H1 (cell line): ENCODE results near the gene KLHDC4. TPM values are rescaled to one million over a fixed set of nuclear protein-coding genes. Genes with fewer than 3 reads are reported as not detected.

Experiments
- CTBP2 ChIP-seq: IDR thresholded peaks from 2 replicates; pipeline ENCODE4 v1.7.0; 2011; ENCODE audit warnings: borderline replicate concordance, mild to moderate bottlenecking, moderate library complexity, mixed read lengths, low read length; ENCODE audit not compliant: insufficient read depth, insufficient read length
- GTF2F1 ChIP-seq: IDR thresholded peaks from 2 replicates; pipeline ENCODE4 v1.6.1; 2012; ENCODE audit warnings: low read depth, low read length, improper control_type of control experiment, borderline replicate concordance
- KDM1A ChIP-seq: fragments of 200-600, 300-600 bp; sonication (generic); IDR thresholded peaks from 2 replicates; pipeline ENCODE4 v1.7.1; 2016; ENCODE audit warnings: mild to moderate bottlenecking, low read length, borderline replicate concordance
- KDM4A ChIP-seq: IDR thresholded peaks from one replicate; pipeline ENCODE4 v1.7.1; 2012; ENCODE audit warnings: low read depth, mild to moderate bottlenecking, moderate library complexity, low read length, inconsistent platforms; ENCODE audit not compliant: severe bottlenecking
- polyA plus RNA-seq, 7 experiments: library from polyadenylated mRNA; depleted of rRNA in 3 of 7; stranded (reverse) in 5 of 7; unstranded in 2 of 7; fragments of >200 nt in 5 of 7; fragments of 200-250 nt in 2 of 7; gene quantifications; 1 replicate in 5 of 7; 2 replicates in 1 of 7; 4 replicates in 1 of 7; pipeline versions ENCODE4 v1.2.1 to v1.2.3, GENCODE V29; 2011 to 2013; ENCODE audit warnings: missing spikeins in 2 of 7, mixed read lengths in 2 of 7
- total RNA-seq: library from RNA; stranded (reverse); fragmentation: NEBNext Ultra II Directional; extraction: Animal tissue kit (Norgen Biotek cat#: 25700); gene quantifications from 2 replicates; pipeline ENCODE4 v1.2.1, GENCODE V29; 2021
- TF ChIP-seq, protein P1 (sequence below): IDR thresholded peaks from 2 replicates; pipeline ENCODE4 v1.6.1; 2012; ENCODE audit warnings: inconsistent platforms

Gene KLHDC4
- total and polyA plus RNA-seq, 2 of the 8 experiments (the other 6 are each of a cell fraction or from before 2014, with no cell fraction given) = 23.7 to 63.9 TPM

GRCh38 chr16:87740909-87741424 is 24.8 kb downstream of the KLHDC4 start (continued):
- TF ChIP-seq GTF2F1 (no peak), CTBP2 (no peak), KDM1A (no peak), KDM4A (no peak)
- TF ChIP-seq, protein P1, sequence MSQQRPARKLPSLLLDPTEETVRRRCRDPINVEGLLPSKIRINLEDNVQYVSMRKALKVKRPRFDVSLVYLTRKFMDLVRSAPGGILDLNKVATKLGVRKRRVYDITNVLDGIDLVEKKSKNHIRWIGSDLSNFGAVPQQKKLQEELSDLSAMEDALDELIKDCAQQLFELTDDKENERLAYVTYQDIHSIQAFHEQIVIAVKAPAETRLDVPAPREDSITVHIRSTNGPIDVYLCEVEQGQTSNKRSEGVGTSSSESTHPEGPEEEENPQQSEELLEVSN = no peak
